ENCODE results near the gene ETV4. TPM values are rescaled to one million over a fixed set of nuclear protein-coding genes. Genes with fewer than 3 reads are reported as not detected.
"Not testable (repeated sequence)": the region's sequence is repeated elsewhere in the genome, so short reads cannot be mapped to it uniquely, and the experiment has no call there.

The ETV4 gene
- total RNA-seq, 1 donor from 2014 or later, result 3.2 TPM

GRCh38 chr17:43524945-43525575 is 21.1 kb downstream of the ETV4 start:
- TF ChIP-seq, protein P1, sequence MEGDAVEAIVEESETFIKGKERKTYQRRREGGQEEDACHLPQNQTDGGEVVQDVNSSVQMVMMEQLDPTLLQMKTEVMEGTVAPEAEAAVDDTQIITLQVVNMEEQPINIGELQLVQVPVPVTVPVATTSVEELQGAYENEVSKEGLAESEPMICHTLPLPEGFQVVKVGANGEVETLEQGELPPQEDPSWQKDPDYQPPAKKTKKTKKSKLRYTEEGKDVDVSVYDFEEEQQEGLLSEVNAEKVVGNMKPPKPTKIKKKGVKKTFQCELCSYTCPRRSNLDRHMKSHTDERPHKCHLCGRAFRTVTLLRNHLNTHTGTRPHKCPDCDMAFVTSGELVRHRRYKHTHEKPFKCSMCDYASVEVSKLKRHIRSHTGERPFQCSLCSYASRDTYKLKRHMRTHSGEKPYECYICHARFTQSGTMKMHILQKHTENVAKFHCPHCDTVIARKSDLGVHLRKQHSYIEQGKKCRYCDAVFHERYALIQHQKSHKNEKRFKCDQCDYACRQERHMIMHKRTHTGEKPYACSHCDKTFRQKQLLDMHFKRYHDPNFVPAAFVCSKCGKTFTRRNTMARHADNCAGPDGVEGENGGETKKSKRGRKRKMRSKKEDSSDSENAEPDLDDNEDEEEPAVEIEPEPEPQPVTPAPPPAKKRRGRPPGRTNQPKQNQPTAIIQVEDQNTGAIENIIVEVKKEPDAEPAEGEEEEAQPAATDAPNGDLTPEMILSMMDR (IDR thresholded peaks at IDR 0.05; ENCODE audit: insufficient read depth, low read length, severe bottlenecking), result no peak
- Histone ChIP-seq H3K4me3 (ENCODE audit: low read depth, low read length) (no peak overlapping the region), H3K36me3 (ENCODE audit: control insufficient read depth, insufficient read depth, low read length) (peaks cover 25% of the 10 kb centered on the region), H3K27me3 (ENCODE audit: control insufficient read depth, insufficient read depth, low read length) (no peaks in the 10 kb centered on the region)
- peak; percentile 32 for FAIRE-seq
- no peak for DNase-seq (ENCODE audit: low read depth)

GRCh38 chr17:43521389-43521788 is 24.8 kb downstream of the ETV4 start:
- TF ChIP-seq, protein P1 (IDR thresholded peaks at IDR 0.05; ENCODE audit: insufficient read depth, low read length, severe bottlenecking), result no peak
- H3K36me3 ChIP-seq (ENCODE audit: control insufficient read depth, insufficient read depth, low read length), result peaks cover 30% of the 10 kb centered on the region
- DNase-seq (ENCODE audit: low read depth) (no peak), FAIRE-seq (no peak)
- H3K4me3 ChIP-seq (ENCODE audit: low read depth, low read length), result no peak overlapping the region
- H3K27me3 ChIP-seq (ENCODE audit: control insufficient read depth, insufficient read depth, low read length), result no peaks in the 10 kb centered on the region

DNA sequence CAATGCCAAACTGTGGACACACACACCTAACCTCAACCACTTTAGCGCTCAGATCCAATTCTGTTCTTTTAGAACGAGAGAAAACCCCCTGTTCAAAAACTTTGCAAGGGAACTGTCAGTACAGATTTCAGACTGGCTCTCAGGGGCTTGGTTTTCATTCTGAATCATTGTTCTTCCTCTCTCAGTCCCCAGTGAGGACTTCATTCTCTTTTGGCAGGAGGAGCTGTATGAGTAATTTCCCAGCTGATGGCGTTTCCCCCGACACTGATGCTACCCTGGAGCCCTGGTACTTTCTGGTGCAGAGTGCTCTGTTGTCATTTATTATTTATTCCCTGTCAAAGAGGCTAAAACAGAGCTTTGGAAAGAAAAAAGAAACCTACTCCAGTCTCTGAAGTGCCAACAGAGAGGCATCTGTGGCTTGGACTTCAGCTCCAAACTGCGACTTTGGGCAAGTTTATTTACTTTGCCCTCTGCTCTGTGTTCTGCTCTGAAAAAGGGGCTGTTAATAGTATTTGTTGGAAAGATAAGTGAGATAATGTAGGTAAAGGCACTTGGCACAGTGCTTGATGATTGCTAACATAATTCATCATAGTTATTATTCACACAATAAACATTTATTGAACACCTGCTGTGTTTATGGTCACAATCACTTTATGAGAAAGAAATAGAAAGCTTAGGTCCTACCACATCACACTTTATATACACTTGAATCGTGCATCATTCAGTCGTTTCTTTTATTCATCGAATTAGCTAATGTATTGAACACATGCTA is 28.3 kb downstream of the ETV4 start:
- DNase-seq (ENCODE audit: low read depth), result peak; percentile 13
- no peak for FAIRE-seq
- TF ChIP-seq, protein P1 (IDR thresholded peaks at IDR 0.05; ENCODE audit: insufficient read depth, low read length, severe bottlenecking), result no peak
- Histone ChIP-seq H3K36me3 (ENCODE audit: control insufficient read depth, insufficient read depth, low read length) (peaks cover 17% of the 10 kb centered on the region), H3K27me3 (ENCODE audit: control insufficient read depth, insufficient read depth, low read length) (no peaks in the 10 kb centered on the region), H3K4me3 (ENCODE audit: low read depth, low read length) (no peak overlapping the region)

GRCh38 chr17:43517161-43517560 is 29.0 kb downstream of the ETV4 start:
- no peak for FAIRE-seq
- no peak for DNase-seq (ENCODE audit: low read depth)

GRCh38 chr17:43515656-43516055 is 30.5 kb downstream of the ETV4 start:
- FAIRE-seq (no peak), DNase-seq (ENCODE audit: low read depth) (no peak)
- H3K36me3 ChIP-seq (ENCODE audit: control insufficient read depth, insufficient read depth, low read length), result peaks cover 16% of the 10 kb centered on the region
- TF ChIP-seq, protein P1 (IDR thresholded peaks at IDR 0.05; ENCODE audit: insufficient read depth, low read length, severe bottlenecking), result no peak
- no peaks in the 10 kb centered on the region for H3K27me3 ChIP-seq (ENCODE audit: control insufficient read depth, insufficient read depth, low read length)
- H3K4me3 ChIP-seq (ENCODE audit: low read depth, low read length), result no peak overlapping the region

More at GRCh38 chr17:43517161-43517560, 29.0 kb downstream of the ETV4 start:
- Histone ChIP-seq H3K4me3 (ENCODE audit: low read depth, low read length) (no peak overlapping the region), H3K36me3 (ENCODE audit: control insufficient read depth, insufficient read depth, low read length) (peaks cover 21% of the 10 kb centered on the region), H3K27me3 (ENCODE audit: control insufficient read depth, insufficient read depth, low read length) (no peaks in the 10 kb centered on the region)
- TF ChIP-seq, protein P1 (IDR thresholded peaks at IDR 0.05; ENCODE audit: insufficient read depth, low read length, severe bottlenecking), result no peak

DNA sequence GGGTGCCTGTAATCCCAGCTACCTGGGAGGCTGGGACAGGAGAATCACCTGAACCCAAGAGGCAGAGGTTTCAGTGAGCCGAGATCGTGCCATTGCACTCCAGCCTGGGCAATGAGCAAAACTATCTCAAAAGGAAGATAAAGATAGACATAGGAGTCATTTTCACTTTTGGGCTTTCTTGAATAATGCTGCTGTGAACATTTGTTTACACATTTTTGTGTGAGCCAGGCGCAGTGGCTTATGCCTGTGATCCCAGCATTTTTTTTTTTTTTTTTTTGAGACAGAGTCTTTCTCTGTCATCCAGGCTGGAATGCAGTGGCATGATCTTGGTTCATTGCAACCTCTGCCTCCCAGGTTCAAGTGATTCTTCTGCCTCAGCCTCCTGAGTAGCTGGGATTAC is 34.9 kb downstream of the ETV4 start:
- not testable (repeated sequence) for H3K27me3 ChIP-seq (ENCODE audit: control insufficient read depth, insufficient read depth, low read length); H3K4me3 ChIP-seq (ENCODE audit: low read depth, low read length); DNase-seq (ENCODE audit: low read depth); FAIRE-seq
- peaks cover 17% of the 10 kb centered on the region for H3K36me3 ChIP-seq (ENCODE audit: control insufficient read depth, insufficient read depth, low read length)

DNA sequence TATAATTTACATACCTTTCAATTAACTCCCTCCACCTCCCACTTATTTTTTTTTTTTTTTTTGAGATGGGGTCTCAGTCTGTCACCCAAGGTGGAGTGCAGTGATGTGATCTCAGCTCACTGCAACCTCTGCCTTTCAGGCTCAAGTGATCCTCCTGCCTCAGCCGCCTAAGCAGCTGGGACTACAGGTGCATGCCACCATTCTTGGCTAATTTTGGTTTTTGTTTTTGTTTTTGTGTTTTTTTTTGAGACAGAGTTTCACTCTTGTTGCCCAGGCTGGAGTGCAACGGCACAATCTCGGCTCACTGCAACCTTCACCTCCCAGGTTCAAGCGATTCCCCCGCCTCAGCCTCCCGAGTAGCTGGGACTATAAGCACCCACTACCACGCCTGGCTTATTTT is 36.7 kb downstream of the ETV4 start:
- FAIRE-seq; DNase-seq (ENCODE audit: low read depth); H3K4me3 ChIP-seq (ENCODE audit: low read depth, low read length); H3K27me3 ChIP-seq (ENCODE audit: control insufficient read depth, insufficient read depth, low read length): not testable (repeated sequence)
- peaks cover 21% of the 10 kb centered on the region for H3K36me3 ChIP-seq (ENCODE audit: control insufficient read depth, insufficient read depth, low read length)
